H1 (cell line): Measurements from ENCODE around the gene ARHGAP6. TPM values are rescaled to one million over a fixed set of nuclear protein-coding genes. Genes with fewer than 3 reads are reported as not detected.
A peak's percentile ranks its signal among the peaks of the same experiment; 100 is the strongest.

Experiments used
- CTCF ChIA-PET: fragments of 300-600 bp; sonication (Branson Sonifier 250); formaldehyde crosslinking; loops from one replicate; lab custom pipeline; 2021; ENCODE audit not compliant: partially characterized antibody; lab: Charles Lee
- POLR2A ChIA-PET: fragments of 300-600 bp; sonication (Branson Sonifier 250); formaldehyde crosslinking; loops from one replicate; lab custom pipeline; 2021; ENCODE audit warnings: inconsistent platforms; ENCODE audit not compliant: partially characterized antibody; lab: Charles Lee
- DNase-seq, 2 experiments: peaks; one replicate each; pipeline versions ENCODE4 v3.0.0 to v3.0.0-alpha.2; 2010 to 2022; ENCODE audit warnings: low spot score in 2 of 2, low read depth in 1 of 2, mixed read lengths in 1 of 2
- FAIRE-seq: peaks from 2 replicates; lab custom pipeline; 2011; peaks lifted over from hg19 to GRCh38; lab: Jason Lieb, UNC
- H2AFZ ChIP-seq: 2 replicates; pipeline ENCODE4 v1.8.1; 2012; ENCODE audit warnings: low read length, inconsistent platforms
- H2AK5ac ChIP-seq: 2 replicates; pipeline ENCODE4 v1.6.1; 2013; ENCODE audit warnings: low read depth, low read length
- H2BK120ac ChIP-seq: replicated peaks from 2 replicates; pipeline ENCODE3; 2013; ENCODE audit warnings: low read depth, low read length, inconsistent platforms
- H2BK12ac ChIP-seq: 2 replicates; pipeline ENCODE4 v1.6.1; 2013; ENCODE audit warnings: low read depth, low read length
- H2BK15ac ChIP-seq: 2 replicates; pipeline ENCODE4 v1.6.1; 2013; ENCODE audit warnings: low read length
- H2BK20ac ChIP-seq: 2 replicates; pipeline ENCODE4 v1.6.1; 2013; ENCODE audit warnings: low read length
- H2BK5ac ChIP-seq: 2 replicates; pipeline ENCODE4 v1.6.1; 2013; ENCODE audit warnings: low read depth, low read length
- H3K14ac ChIP-seq: 2 replicates; pipeline ENCODE4 v1.6.1; 2013; ENCODE audit warnings: inconsistent platforms; ENCODE audit not compliant: insufficient read length
- H3K18ac ChIP-seq: 2 replicates; pipeline ENCODE4 v1.6.1; 2013; ENCODE audit warnings: low read length; ENCODE audit errors: extremely low read depth
- H3K23ac ChIP-seq: 2 replicates; pipeline ENCODE4 v1.6.1; 2013; ENCODE audit warnings: inconsistent platforms; ENCODE audit not compliant: insufficient read length
- H3K23me2 ChIP-seq: 2 replicates; pipeline ENCODE4 v1.6.1; 2013; ENCODE audit warnings: low read depth, low read length
- H3K27ac ChIP-seq: 2 replicates; pipeline ENCODE4 v1.6.1; 2011; ENCODE audit warnings: low read depth, low read length, inconsistent platforms
- H3K27me3 ChIP-seq, 4 experiments: replicated peaks in 1 of 4; 1 replicate in 1 of 4; 2 replicates in 3 of 4; pipeline versions ENCODE4 v1.6.1 to v1.8.1; 2011 to 2013; ENCODE audit warnings: low read length in 3 of 4, mild to moderate bottlenecking in 3 of 4, inconsistent platforms in 2 of 4, mixed read lengths in 2 of 4, moderate library complexity in 1 of 4; ENCODE audit not compliant: control insufficient read depth in 3 of 4, insufficient read depth in 3 of 4; ENCODE audit errors: extremely low read depth in 1 of 4
- H3K36me3 ChIP-seq, 4 experiments: 2 replicates each; pipeline versions ENCODE4 v1.6.1 to v1.8.1; 2011 to 2013; ENCODE audit warnings: mild to moderate bottlenecking in 4 of 4, low read length in 3 of 4, moderate library complexity in 2 of 4, control low read depth in 1 of 4, inconsistent platforms in 1 of 4; ENCODE audit not compliant: insufficient read depth in 4 of 4, control insufficient read depth in 2 of 4
- H3K4ac ChIP-seq: replicated peaks from 2 replicates; pipeline ENCODE3; 2013; ENCODE audit warnings: low read length, low read depth, mixed read lengths, inconsistent platforms; ENCODE audit not compliant: insufficient read length
- H3K4me1 ChIP-seq, 4 experiments: replicated peaks in 1 of 4; 1 replicate in 1 of 4; 2 replicates in 3 of 4; pipeline versions ENCODE4 v1.6.1 to v1.8.1; 2011 to 2013; ENCODE audit warnings: low read length in 3 of 4, inconsistent platforms in 2 of 4, mixed read lengths in 1 of 4; ENCODE audit not compliant: insufficient read depth in 4 of 4, control insufficient read depth in 3 of 4
- H3K4me2 ChIP-seq, 2 experiments: 2 replicates each; pipeline versions ENCODE4 v1.6.1 to v1.8.1; 2011 to 2013; ENCODE audit warnings: low read depth in 2 of 2, low read length in 2 of 2, control low read depth in 1 of 2, inconsistent platforms in 1 of 2, mild to moderate bottlenecking in 1 of 2; ENCODE audit not compliant: insufficient read depth in 1 of 2
- H3K4me3 ChIP-seq, 4 experiments: fragments of 200-600, 300-600 bp in 1 of 4; sonication (generic), shearing (Covaris generic), sonication (Bioruptor Twin) in 1 of 4; 2 replicates each; pipeline versions ENCODE4 v1.5.1 to v1.8.1; 2011 to 2016; ENCODE audit warnings: low read length in 4 of 4, low read depth in 3 of 4, control low read depth in 2 of 4, inconsistent platforms in 2 of 4, mild to moderate bottlenecking in 2 of 4, mixed read lengths in 1 of 4, moderate library complexity in 1 of 4; ENCODE audit not compliant: insufficient read depth in 2 of 4; ENCODE audit errors: extremely low read depth in 1 of 4
- H3K56ac ChIP-seq: replicated peaks from 2 replicates; pipeline ENCODE3; 2013; ENCODE audit warnings: low read depth, mild to moderate bottlenecking, mixed read lengths, low read length, inconsistent platforms; ENCODE audit not compliant: insufficient read length
- H3K79me1 ChIP-seq: 2 replicates; pipeline ENCODE4 v1.6.1; 2013; ENCODE audit warnings: low read depth, low read length, control low read depth
- H3K79me2 ChIP-seq, 2 experiments: 2 replicates each; pipeline versions ENCODE4 v1.6.1 to v1.8.1; 2012 to 2013; ENCODE audit warnings: low read length in 2 of 2, mild to moderate bottlenecking in 2 of 2, inconsistent platforms in 1 of 2; ENCODE audit not compliant: insufficient read depth in 2 of 2, control insufficient read depth in 1 of 2
- H3K9ac ChIP-seq, 4 experiments: replicated peaks in 1 of 4; 1 replicate in 1 of 4; 2 replicates in 3 of 4; pipeline versions ENCODE4 v1.6.1 to v1.8.1; 2011 to 2013; ENCODE audit warnings: low read depth in 3 of 4, low read length in 3 of 4, control low read depth in 2 of 4, mild to moderate bottlenecking in 2 of 4, moderate library complexity in 2 of 4, inconsistent platforms in 1 of 4; ENCODE audit errors: extremely low read depth in 1 of 4
- H3K9me3 ChIP-seq, 2 experiments: 2 replicates each; pipeline versions ENCODE4 v1.6.1 to v1.8.1; 2012 to 2013; ENCODE audit warnings: mild to moderate bottlenecking in 2 of 2, moderate library complexity in 2 of 2, control low read depth in 1 of 2, inconsistent platforms in 1 of 2, low read depth in 1 of 2, low read length in 1 of 2, mixed read lengths in 1 of 2; ENCODE audit not compliant: insufficient read depth in 2 of 2
- H4K20me1 ChIP-seq, 2 experiments: replicated peaks in 1 of 2; 2 replicates each; pipeline versions ENCODE3 to v1.8.1; 2011 to 2013; ENCODE audit warnings: inconsistent platforms in 2 of 2, low read length in 2 of 2, mild to moderate bottlenecking in 1 of 2; ENCODE audit not compliant: insufficient read depth in 2 of 2, control insufficient read depth in 1 of 2
- H4K5ac ChIP-seq: 2 replicates; pipeline ENCODE4 v1.6.1; 2013; ENCODE audit warnings: low read length, low read depth, mixed read lengths, inconsistent platforms; ENCODE audit not compliant: insufficient read length
- H4K8ac ChIP-seq: 2 replicates; pipeline ENCODE4 v1.8.0; 2013; ENCODE audit warnings: mild to moderate bottlenecking, moderate library complexity, low read length, inconsistent platforms; ENCODE audit not compliant: insufficient read depth; ENCODE audit errors: extremely low read depth
- H4K91ac ChIP-seq: replicated peaks from 2 replicates; pipeline ENCODE3; 2013; ENCODE audit warnings: low read length, mixed read lengths, inconsistent platforms; ENCODE audit not compliant: insufficient read length
- CREB1 ChIP-seq: IDR thresholded peaks from 2 replicates; pipeline ENCODE4 v1.6.1; 2012; ENCODE audit warnings: inconsistent platforms
- EP300 ChIP-seq, 2 experiments: IDR thresholded peaks; 1 replicate in 1 of 2; 2 replicates in 1 of 2; pipeline ENCODE4 v1.6.1; 2011 to 2012; ENCODE audit warnings: low read depth in 2 of 2, low read length in 2 of 2, mild to moderate bottlenecking in 2 of 2, borderline replicate concordance in 1 of 2, inconsistent platforms in 1 of 2, moderate library complexity in 1 of 2
- EZH2 ChIP-seq: fragments of 200-600 bp; sonication (generic); IDR thresholded peaks from 2 replicates; pipeline ENCODE4 v1.7.1; 2012; ENCODE audit warnings: low read depth, mild to moderate bottlenecking, moderate library complexity, low read length, inconsistent platforms; ENCODE audit not compliant: severe bottlenecking
- GTF2F1 ChIP-seq: IDR thresholded peaks from 2 replicates; pipeline ENCODE4 v1.6.1; 2012; ENCODE audit warnings: low read depth, low read length, improper control_type of control experiment, borderline replicate concordance
- KDM1A ChIP-seq: fragments of 200-600, 300-600 bp; sonication (generic); IDR thresholded peaks from 2 replicates; pipeline ENCODE4 v1.7.1; 2016; ENCODE audit warnings: mild to moderate bottlenecking, low read length, borderline replicate concordance
- MAFK ChIP-seq: IDR thresholded peaks from 2 replicates; pipeline ENCODE4 v1.6.1; 2012; ENCODE audit warnings: low read depth, mild to moderate bottlenecking, improper control_type of control experiment, low read length
- POLR2A ChIP-seq, 2 experiments: IDR thresholded peaks; 1 replicate in 1 of 2; 2 replicates in 1 of 2; pipeline ENCODE4 v1.6.1; 2011; ENCODE audit warnings: low read depth in 2 of 2, low read length in 2 of 2, mild to moderate bottlenecking in 2 of 2; ENCODE audit errors: control extremely low read depth in 1 of 2
- RAD21 ChIP-seq, 2 experiments: IDR thresholded peaks in 1 of 2; conservative IDR thresholded peaks in 1 of 2; 2 replicates each; pipeline ENCODE4 v1.6.1; 2011; ENCODE audit warnings: low read depth in 2 of 2, low read length in 2 of 2, improper control_type of control experiment in 1 of 2, inconsistent platforms in 1 of 2, mild to moderate bottlenecking in 1 of 2, moderate library complexity in 1 of 2
- RBBP5 ChIP-seq: IDR thresholded peaks from 2 replicates; pipeline ENCODE4 v1.7.1; 2012; ENCODE audit warnings: low read depth, mild to moderate bottlenecking, inconsistent platforms, low read length, moderate library complexity, borderline replicate concordance
- SRF ChIP-seq: IDR thresholded peaks from 2 replicates; pipeline ENCODE4 v1.6.1; 2011; ENCODE audit warnings: mild to moderate bottlenecking, low read depth, low read length, moderate library complexity
- TBP ChIP-seq: IDR thresholded peaks from 2 replicates; pipeline ENCODE4 v1.6.1; 2011; ENCODE audit warnings: low read depth, low read length, improper control_type of control experiment
- YY1 ChIP-seq: IDR thresholded peaks from 2 replicates; pipeline ENCODE4 v1.6.1; 2011; ENCODE audit warnings: low read depth, mild to moderate bottlenecking, low read length
- WGBS, 2 experiments: shearing (Covaris generic) in 1 of 2; methylation state at CpG; one replicate each; pipeline versions ENCODE4 v1.1.6 to v1.1.7; 2013 to 2015; ENCODE audit warnings: low lambda C conversion rate in 2 of 2, mixed read lengths in 2 of 2, inconsistent platforms in 1 of 2, low coverage in 1 of 2, missing lambda C conversion rate in 1 of 2; ENCODE audit not compliant: insufficient replicate concordance in 2 of 2, insufficient coverage in 1 of 2, insufficient read length in 1 of 2; ENCODE audit errors: extremely low coverage in 1 of 2, missing lambda C conversion rate in 1 of 2; 5-methylcytosine and 5-hydroxymethylcytosine counted together
- polyA plus RNA-seq, 7 experiments: library from polyadenylated mRNA; depleted of rRNA in 3 of 7; stranded (reverse) in 5 of 7; unstranded in 2 of 7; fragments of >200 nt in 5 of 7; fragments of 200-250 nt in 2 of 7; gene quantifications; 1 replicate in 5 of 7; 2 replicates in 1 of 7; 4 replicates in 1 of 7; pipeline versions ENCODE4 v1.2.1 to v1.2.3, GENCODE V29; 2011 to 2013; ENCODE audit warnings: missing spikeins in 2 of 7, mixed read lengths in 2 of 7
- total RNA-seq: library from RNA; stranded (reverse); fragmentation: NEBNext Ultra II Directional; extraction: Animal tissue kit (Norgen Biotek cat#: 25700); gene quantifications from 2 replicates; pipeline ENCODE4 v1.2.1, GENCODE V29; 2021

Gene ARHGAP6
- total and polyA plus RNA-seq, 2 of the 8 experiments (the other 6 are each of a cell fraction or from before 2014, with no cell fraction given) = 0.35 to 0.82 TPM

DNA sequence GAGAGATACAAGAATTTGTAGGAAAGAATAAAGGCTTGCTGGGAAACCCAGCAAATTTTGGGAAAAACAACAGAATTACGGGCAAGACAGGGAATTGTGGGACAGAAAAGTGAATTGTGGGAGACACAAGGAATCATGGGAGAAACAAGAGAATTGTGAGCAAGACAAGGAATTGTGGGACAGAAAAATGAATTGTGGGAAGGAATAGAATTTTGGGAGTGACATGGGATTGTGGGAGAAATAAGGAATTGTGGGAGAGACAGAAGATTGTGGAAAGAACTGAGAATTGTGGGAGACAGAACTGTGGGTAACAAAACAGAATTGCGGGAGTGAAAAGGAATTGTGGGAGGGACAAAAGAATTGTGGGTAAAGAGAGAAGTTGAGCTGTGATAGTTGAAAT, 555.8 kb downstream of the ARHGAP6 start:
- no peak overlapping the region for H3K18ac ChIP-seq
- no peak overlapping the region for H2AFZ ChIP-seq
- H2BK5ac ChIP-seq = no peak overlapping the region
- H3K9me3 ChIP-seq = no peaks in the 10 kb centered on the region
- H2BK120ac ChIP-seq = no peak overlapping the region
- H3K9ac ChIP-seq = no peak overlapping the region
- H3K4me1 ChIP-seq = no peaks in the 10 kb centered on the region; a peak in 1 of 7 replicates
- H3K79me1 ChIP-seq = no peaks in the 10 kb centered on the region; the same call in 1 of the 2 replicates
- H2AK5ac ChIP-seq = no peak overlapping the region
- H4K8ac ChIP-seq = no peak overlapping the region
- H3K36me3 ChIP-seq = peaks cover 0 to 14% (median 3%) of the 10 kb centered on the region in 4 experiments; a peak in 7 of 8 replicates
- no peaks in the 10 kb centered on the region for H3K27me3 ChIP-seq
- no peak overlapping the region for H4K91ac ChIP-seq
- no peak overlapping the region for H2BK15ac ChIP-seq
- no peak overlapping the region for H4K5ac ChIP-seq
- FAIRE-seq = no peak
- peaks cover 0 to 2% of the 10 kb centered on the region in 2 experiments for H4K20me1 ChIP-seq
- no peak for TF ChIP-seq SRF
- no peak for TF ChIP-seq YY1
- TF ChIP-seq CREB1 = no peak
- TF ChIP-seq KDM1A = no peak
- TF ChIP-seq GTF2F1 = no peak
- no peak for TF ChIP-seq POLR2A (IDR thresholded peaks at IDR 0.05; ENCODE audit: control extremely low read depth in 1 of 2, low read depth in 2 of 2, low read length in 2 of 2)
- no peak for TF ChIP-seq MAFK
- TF ChIP-seq RBBP5 = no peak
- TF ChIP-seq TBP = no peak
- no peak for TF ChIP-seq EZH2
- TF ChIP-seq EP300 (IDR thresholded peaks at IDR 0.05; ENCODE audit: borderline replicate concordance in 1 of 2, low read depth in 2 of 2, low read length in 2 of 2) = no peak
- no peak for TF ChIP-seq RAD21 (IDR thresholded peaks at IDR 0.05 in 1 of 2, conservative IDR thresholded peaks at IDR 0.05 in 1 of 2; ENCODE audit: low read depth in 2 of 2, low read length in 2 of 2)
- no peak overlapping the region for H3K4ac ChIP-seq
- H3K14ac ChIP-seq = no peak overlapping the region
- H3K79me2 ChIP-seq = peaks cover 0 to 22% of the 10 kb centered on the region in 2 experiments; a peak in 2 of 4 replicates
- ChIA-PET POLR2A (interaction anchor here (2.5 kb wide), 1 partner anchor 9 kb away, joined by 6 read pairs; no protein-coding TSS in a partner anchor), CTCF (no interaction called here)
- 90 to 100% methylated on average over 1 to 2 of the region's 2 CpGs for WGBS, 2 experiments
- H3K4me2 ChIP-seq = peak overlapping the region; percentile 53 to 71; a peak in 1 of 4 replicates
- H3K27ac ChIP-seq = no peak overlapping the region
- peaks cover 3% of the 10 kb centered on the region; the same call in 1 of the 2 replicates for H3K23me2 ChIP-seq
- H3K23ac ChIP-seq = no peak overlapping the region
- H3K56ac ChIP-seq = no peak overlapping the region
- no peak overlapping the region for H3K4me3 ChIP-seq
- no peak overlapping the region for H2BK20ac ChIP-seq
- no peak overlapping the region for H2BK12ac ChIP-seq
- DNase-seq = no peak
